Measurements from ENCODE around the gene ZBTB7B.

GRCh38 chr1:154958681-154959425 is 43.7 kb upstream of the ZBTB7B start:
- no peak for TF ChIP-seq POLR2A (IDR thresholded peaks at IDR 0.05)
- TF ChIP-seq, protein P1, sequence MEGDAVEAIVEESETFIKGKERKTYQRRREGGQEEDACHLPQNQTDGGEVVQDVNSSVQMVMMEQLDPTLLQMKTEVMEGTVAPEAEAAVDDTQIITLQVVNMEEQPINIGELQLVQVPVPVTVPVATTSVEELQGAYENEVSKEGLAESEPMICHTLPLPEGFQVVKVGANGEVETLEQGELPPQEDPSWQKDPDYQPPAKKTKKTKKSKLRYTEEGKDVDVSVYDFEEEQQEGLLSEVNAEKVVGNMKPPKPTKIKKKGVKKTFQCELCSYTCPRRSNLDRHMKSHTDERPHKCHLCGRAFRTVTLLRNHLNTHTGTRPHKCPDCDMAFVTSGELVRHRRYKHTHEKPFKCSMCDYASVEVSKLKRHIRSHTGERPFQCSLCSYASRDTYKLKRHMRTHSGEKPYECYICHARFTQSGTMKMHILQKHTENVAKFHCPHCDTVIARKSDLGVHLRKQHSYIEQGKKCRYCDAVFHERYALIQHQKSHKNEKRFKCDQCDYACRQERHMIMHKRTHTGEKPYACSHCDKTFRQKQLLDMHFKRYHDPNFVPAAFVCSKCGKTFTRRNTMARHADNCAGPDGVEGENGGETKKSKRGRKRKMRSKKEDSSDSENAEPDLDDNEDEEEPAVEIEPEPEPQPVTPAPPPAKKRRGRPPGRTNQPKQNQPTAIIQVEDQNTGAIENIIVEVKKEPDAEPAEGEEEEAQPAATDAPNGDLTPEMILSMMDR (IDR thresholded peaks at IDR 0.05): no peak

Measured in body of pancreas (tissue), 4 donors.